GM23338 (cell line): Measurements from ENCODE around the gene MAPK14.
"Not testable (repeated sequence)": the region's sequence is repeated elsewhere in the genome, so short reads cannot be mapped to it uniquely, and the experiment has no call there.

Experiments
- CTCF ChIP-seq, 2 experiments: fragments of 200-600 bp in 1 of 2; sonication (generic) in 1 of 2; conservative IDR thresholded peaks; 2 replicates each; pipeline versions ENCODE4 v1.5.1 to v1.6.1; 2016 to 2017; ENCODE audit warnings: antibody characterized with exemption in 2 of 2, low read depth in 2 of 2, mild to moderate bottlenecking in 2 of 2, moderate library complexity in 1 of 2
- TF ChIP-seq, protein P1 (sequence below): IDR thresholded peaks from one replicate; pipeline ENCODE4 v1.6.1; 2018; ENCODE audit warnings: antibody characterized with exemption; ENCODE audit not compliant: unreplicated experiment

- not testable (repeated sequence) for TF ChIP-seq CTCF (conservative IDR thresholded peaks at IDR 0.05; ENCODE audit: low read depth in 2 of 2)
- TF ChIP-seq, protein P1, sequence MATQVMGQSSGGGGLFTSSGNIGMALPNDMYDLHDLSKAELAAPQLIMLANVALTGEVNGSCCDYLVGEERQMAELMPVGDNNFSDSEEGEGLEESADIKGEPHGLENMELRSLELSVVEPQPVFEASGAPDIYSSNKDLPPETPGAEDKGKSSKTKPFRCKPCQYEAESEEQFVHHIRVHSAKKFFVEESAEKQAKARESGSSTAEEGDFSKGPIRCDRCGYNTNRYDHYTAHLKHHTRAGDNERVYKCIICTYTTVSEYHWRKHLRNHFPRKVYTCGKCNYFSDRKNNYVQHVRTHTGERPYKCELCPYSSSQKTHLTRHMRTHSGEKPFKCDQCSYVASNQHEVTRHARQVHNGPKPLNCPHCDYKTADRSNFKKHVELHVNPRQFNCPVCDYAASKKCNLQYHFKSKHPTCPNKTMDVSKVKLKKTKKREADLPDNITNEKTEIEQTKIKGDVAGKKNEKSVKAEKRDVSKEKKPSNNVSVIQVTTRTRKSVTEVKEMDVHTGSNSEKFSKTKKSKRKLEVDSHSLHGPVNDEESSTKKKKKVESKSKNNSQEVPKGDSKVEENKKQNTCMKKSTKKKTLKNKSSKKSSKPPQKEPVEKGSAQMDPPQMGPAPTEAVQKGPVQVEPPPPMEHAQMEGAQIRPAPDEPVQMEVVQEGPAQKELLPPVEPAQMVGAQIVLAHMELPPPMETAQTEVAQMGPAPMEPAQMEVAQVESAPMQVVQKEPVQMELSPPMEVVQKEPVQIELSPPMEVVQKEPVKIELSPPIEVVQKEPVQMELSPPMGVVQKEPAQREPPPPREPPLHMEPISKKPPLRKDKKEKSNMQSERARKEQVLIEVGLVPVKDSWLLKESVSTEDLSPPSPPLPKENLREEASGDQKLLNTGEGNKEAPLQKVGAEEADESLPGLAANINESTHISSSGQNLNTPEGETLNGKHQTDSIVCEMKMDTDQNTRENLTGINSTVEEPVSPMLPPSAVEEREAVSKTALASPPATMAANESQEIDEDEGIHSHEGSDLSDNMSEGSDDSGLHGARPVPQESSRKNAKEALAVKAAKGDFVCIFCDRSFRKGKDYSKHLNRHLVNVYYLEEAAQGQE, result not testable (repeated sequence)
Measured at GRCh38 chr6:36129334-36129733, 101.7 kb downstream of the MAPK14 start.
